ENCODE measurements around the gene AGMO. TPM values are rescaled to one million over a fixed set of nuclear protein-coding genes. Genes with fewer than 3 reads are reported as not detected.

AGMO gene
- total and polyA plus RNA-seq, 2 of the 8 experiments (the other 6 are each of a cell fraction or from before 2014, with no cell fraction given), result 0.22 to 0.45 TPM

GRCh38 chr7:15213093-15213492 lies 348.7 kb downstream of the AGMO start:
- Histone ChIP-seq H4K20me1 (replicated peaks in 1 of 2; ENCODE audit: control insufficient read depth in 1 of 2, insufficient read depth in 2 of 2, low read length in 2 of 2) (no peaks in the 10 kb centered on the region), H2BK120ac (replicated peaks; ENCODE audit: low read depth, low read length) (no peak overlapping the region), H3K56ac (replicated peaks; ENCODE audit: insufficient read length, low read depth, low read length) (no peak overlapping the region), H3K4me3 (ENCODE audit: extremely low read depth in 1 of 4, insufficient read depth in 2 of 4, low read depth in 3 of 4, low read length in 4 of 4) (no peak overlapping the region), H2AK5ac (ENCODE audit: low read depth, low read length) (no peak overlapping the region), H3K4ac (replicated peaks; ENCODE audit: insufficient read length, low read depth, low read length) (no peak overlapping the region), H2AFZ (ENCODE audit: low read length) (no peak overlapping the region), H2BK12ac (ENCODE audit: low read depth, low read length) (no peak overlapping the region), H3K36me3 (ENCODE audit: control insufficient read depth in 2 of 4, insufficient read depth in 4 of 4, low read length in 3 of 4) (no peaks in the 10 kb centered on the region), H3K23ac (ENCODE audit: insufficient read length) (no peak overlapping the region), H3K79me1 (ENCODE audit: low read depth, low read length) (no peaks in the 10 kb centered on the region), H3K9ac (replicated peaks in 1 of 4; ENCODE audit: extremely low read depth in 1 of 4, low read depth in 3 of 4, low read length in 3 of 4) (no peak overlapping the region), H4K91ac (replicated peaks; ENCODE audit: insufficient read length, low read length) (no peak overlapping the region), H3K79me2 (ENCODE audit: control insufficient read depth in 1 of 2, insufficient read depth in 2 of 2, low read length in 2 of 2) (no peaks in the 10 kb centered on the region), H2BK20ac (ENCODE audit: low read length) (no peak overlapping the region), H4K8ac (ENCODE audit: extremely low read depth, insufficient read depth, low read length) (no peak overlapping the region), H3K23me2 (ENCODE audit: low read depth, low read length) (no peaks in the 10 kb centered on the region), H3K27me3 (replicated peaks in 1 of 4; ENCODE audit: control insufficient read depth in 3 of 4, extremely low read depth in 1 of 4, insufficient read depth in 3 of 4, low read length in 3 of 4) (no peaks in the 10 kb centered on the region), H3K18ac (ENCODE audit: extremely low read depth, low read length) (no peak overlapping the region), H3K9me3 (ENCODE audit: insufficient read depth in 2 of 2, low read depth in 1 of 2, low read length in 1 of 2) (no peaks in the 10 kb centered on the region), H2BK5ac (ENCODE audit: low read depth, low read length) (no peak overlapping the region), H3K14ac (ENCODE audit: insufficient read length) (no peak overlapping the region), H4K5ac (ENCODE audit: insufficient read length, low read depth, low read length) (no peak overlapping the region), H3K27ac (ENCODE audit: low read depth, low read length) (no peak overlapping the region), H2BK15ac (ENCODE audit: low read length) (no peak overlapping the region), H3K4me1 (replicated peaks in 1 of 4; ENCODE audit: control insufficient read depth in 3 of 4, insufficient read depth in 4 of 4, low read length in 3 of 4) (peaks cover 0 to 3% (median 1%) of the 10 kb centered on the region in 4 experiments; a peak in 2 of 7 replicates), H3K4me2 (ENCODE audit: insufficient read depth in 1 of 2, low read depth in 2 of 2, low read length in 2 of 2) (no peak overlapping the region)
- CTCF ChIA-PET (ENCODE audit: partially characterized antibody), result interaction anchor here (0.5 kb wide), 1 partner anchor 63 kb away, joined by 5 read pairs; no protein-coding TSS in a partner anchor
- no peak for TF ChIP-seq HDAC2 (IDR thresholded peaks at IDR 0.05; ENCODE audit: borderline replicate concordance in 1 of 2, low read depth in 2 of 2, low read length in 2 of 2)
- no peak for TF ChIP-seq EP300 (IDR thresholded peaks at IDR 0.05; ENCODE audit: borderline replicate concordance in 1 of 2, low read depth in 2 of 2, low read length in 2 of 2)
- no peak for TF ChIP-seq EZH2 (IDR thresholded peaks at IDR 0.05; ENCODE audit: low read depth, low read length, severe bottlenecking)
- WGBS, 2 experiments (ENCODE audit: extremely low coverage in 1 of 2, insufficient coverage in 1 of 2, insufficient read length in 1 of 2, insufficient replicate concordance in 2 of 2, low coverage in 1 of 2, low lambda C conversion rate in 2 of 2, missing lambda C conversion rate in 1 of 2), result 89% methylated on average over 2 of the region's 2 CpGs; no CpG with 5 or more reads in 1 of the 2 experiments
- DNase-seq (ENCODE audit: low read depth in 1 of 2, low spot score in 2 of 2) (no peak), FAIRE-seq (no peak)
- POLR2A ChIA-PET (ENCODE audit: partially characterized antibody), result no interaction called here
